MM.1S (cell line): ENCODE data around the gene ZNF684.

Experiments used
- DNase-seq: peaks from one replicate; pipeline ENCODE4 v3.0.0-alpha.2; 2015
- H2AFZ ChIP-seq: fragments of 300-600 bp; sonication (generic); 2 replicates; pipeline ENCODE4 v1.6.0; 2016; ENCODE audit warnings: antibody characterized with exemption, low read length
- H3F3A ChIP-seq: fragments of 300-600 bp; sonication (generic); 2 replicates; pipeline ENCODE4 v1.6.1; 2016; ENCODE audit warnings: mild to moderate bottlenecking, antibody characterized with exemption, low read length, moderate library complexity, mixed read lengths; ENCODE audit not compliant: insufficient read depth
- H3K27ac ChIP-seq: fragments of 300-600 bp; sonication (generic); 2 replicates; pipeline ENCODE4 v1.5.1; 2016; ENCODE audit warnings: mild to moderate bottlenecking, low read length
- H3K27me3 ChIP-seq: fragments of 300-600 bp; sonication (generic); replicated peaks from 2 replicates; pipeline ENCODE4 v1.6.0; 2016; ENCODE audit warnings: low read length; ENCODE audit not compliant: insufficient read depth
- H3K36me3 ChIP-seq: fragments of 300-600 bp; sonication (generic); replicated peaks from 2 replicates; pipeline ENCODE4 v1.6.1; 2016; ENCODE audit warnings: mild to moderate bottlenecking, low read length, mixed read lengths; ENCODE audit not compliant: insufficient read depth
- H3K4me1 ChIP-seq: fragments of 300-600 bp; sonication (generic); 2 replicates; pipeline ENCODE4 v1.6.1; 2016; ENCODE audit warnings: low read length, mixed read lengths
- H3K4me2 ChIP-seq: fragments of 300-600 bp; sonication (generic); 2 replicates; pipeline ENCODE4 v1.6.0; 2016; ENCODE audit warnings: low read depth, low read length
- H3K4me3 ChIP-seq: fragments of 300-600 bp; sonication (generic); 2 replicates; pipeline ENCODE4 v1.5.1; 2016; ENCODE audit warnings: low read length, mixed read lengths
- H3K79me2 ChIP-seq: fragments of 300-600 bp; sonication (generic); 2 replicates; pipeline ENCODE4 v1.6.1; 2016; ENCODE audit warnings: mixed run types, low read length, mixed read lengths
- H3K9ac ChIP-seq: fragments of 300-600 bp; sonication (generic); 2 replicates; pipeline ENCODE4 v1.6.1; 2016; ENCODE audit warnings: low read length, mixed read lengths
- H3K9me2 ChIP-seq: fragments of 300-600 bp; sonication (generic); replicated peaks from 2 replicates; pipeline ENCODE4 v1.6.1; 2016; ENCODE audit warnings: mild to moderate bottlenecking, low read length, mixed read lengths; ENCODE audit not compliant: insufficient read depth
- H3K9me3 ChIP-seq: fragments of 300-600 bp; sonication (generic); replicated peaks from 2 replicates; pipeline ENCODE4 v1.6.1; 2016; ENCODE audit warnings: mild to moderate bottlenecking, low read length, mixed read lengths; ENCODE audit not compliant: insufficient read depth
- H4K20me1 ChIP-seq: fragments of 300-600 bp; sonication (generic); 2 replicates; pipeline ENCODE4 v1.6.1; 2016; ENCODE audit warnings: mild to moderate bottlenecking, low read length, moderate library complexity, mixed read lengths; ENCODE audit not compliant: insufficient read depth
- EZH2 ChIP-seq: fragments of 300-600 bp; sonication (generic); optimal IDR thresholded peaks from 2 replicates; pipeline ENCODE3; 2017; ENCODE audit warnings: low read depth, mild to moderate bottlenecking, antibody characterized with exemption, low read length, mixed read lengths
- EZH2phosphoT487 ChIP-seq: fragments of 300-600 bp; sonication (generic); IDR thresholded peaks from 2 replicates; pipeline ENCODE4 v1.6.1; 2018; ENCODE audit warnings: antibody characterized with exemption, low read length
- TF ChIP-seq, protein P1 (sequence below): fragments of 300-600 bp; sonication (generic); IDR thresholded peaks from 2 replicates; pipeline ENCODE4 v1.5.1; 2016; ENCODE audit warnings: antibody characterized with exemption, low read length, mixed read lengths

Gene ZNF684

DNA sequence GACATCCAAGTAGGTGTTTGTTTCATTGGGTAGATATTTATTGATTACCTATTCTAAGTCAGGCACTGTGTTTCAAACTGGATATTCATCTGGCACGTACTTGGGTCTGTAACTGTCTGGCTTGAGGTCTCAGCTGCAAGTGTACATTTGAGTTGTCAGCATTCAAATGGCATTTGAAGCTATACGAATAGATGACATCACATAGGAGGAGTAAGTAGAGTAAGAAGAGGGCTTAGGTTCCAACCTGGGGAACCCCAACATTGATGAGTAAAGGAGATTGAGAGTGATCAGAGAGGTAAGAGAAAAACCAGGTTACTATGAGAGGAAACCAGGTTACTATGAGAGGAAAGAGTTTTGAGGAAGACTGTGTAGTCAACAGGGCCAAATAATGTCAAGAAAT, 30.7 kb downstream of the ZNF684 start:
- no peak overlapping the region for H3K9ac ChIP-seq
- no peaks in the 10 kb centered on the region for H3K79me2 ChIP-seq
- H4K20me1 ChIP-seq, result no peaks in the 10 kb centered on the region
- H3K9me2 ChIP-seq, result no peaks in the 10 kb centered on the region
- no peaks in the 10 kb centered on the region for H3K9me3 ChIP-seq
- no peaks in the 10 kb centered on the region for H3K4me1 ChIP-seq
- no peaks in the 10 kb centered on the region for H3F3A ChIP-seq
- no peak for DNase-seq
- no peak overlapping the region for H3K4me3 ChIP-seq
- TF ChIP-seq EZH2phosphoT487, result no peak
- TF ChIP-seq, protein P1, sequence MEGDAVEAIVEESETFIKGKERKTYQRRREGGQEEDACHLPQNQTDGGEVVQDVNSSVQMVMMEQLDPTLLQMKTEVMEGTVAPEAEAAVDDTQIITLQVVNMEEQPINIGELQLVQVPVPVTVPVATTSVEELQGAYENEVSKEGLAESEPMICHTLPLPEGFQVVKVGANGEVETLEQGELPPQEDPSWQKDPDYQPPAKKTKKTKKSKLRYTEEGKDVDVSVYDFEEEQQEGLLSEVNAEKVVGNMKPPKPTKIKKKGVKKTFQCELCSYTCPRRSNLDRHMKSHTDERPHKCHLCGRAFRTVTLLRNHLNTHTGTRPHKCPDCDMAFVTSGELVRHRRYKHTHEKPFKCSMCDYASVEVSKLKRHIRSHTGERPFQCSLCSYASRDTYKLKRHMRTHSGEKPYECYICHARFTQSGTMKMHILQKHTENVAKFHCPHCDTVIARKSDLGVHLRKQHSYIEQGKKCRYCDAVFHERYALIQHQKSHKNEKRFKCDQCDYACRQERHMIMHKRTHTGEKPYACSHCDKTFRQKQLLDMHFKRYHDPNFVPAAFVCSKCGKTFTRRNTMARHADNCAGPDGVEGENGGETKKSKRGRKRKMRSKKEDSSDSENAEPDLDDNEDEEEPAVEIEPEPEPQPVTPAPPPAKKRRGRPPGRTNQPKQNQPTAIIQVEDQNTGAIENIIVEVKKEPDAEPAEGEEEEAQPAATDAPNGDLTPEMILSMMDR, result no peak
- TF ChIP-seq EZH2, result no peak
- no peaks in the 10 kb centered on the region for H3K36me3 ChIP-seq
- H3K4me2 ChIP-seq, result no peak overlapping the region
- H3K27me3 ChIP-seq, result no peaks in the 10 kb centered on the region
- no peak overlapping the region for H2AFZ ChIP-seq
- H3K27ac ChIP-seq, result no peak overlapping the region

- Histone ChIP-seq H3K4me3 (no peak overlapping the region), H3K9me2 (no peaks in the 10 kb centered on the region), H4K20me1 (no peaks in the 10 kb centered on the region), H3K9me3 (no peaks in the 10 kb centered on the region), H3K27ac (no peak overlapping the region), H3K27me3 (no peaks in the 10 kb centered on the region), H3K36me3 (no peaks in the 10 kb centered on the region), H3K4me2 (no peak overlapping the region), H3K4me1 (no peaks in the 10 kb centered on the region), H3F3A (no peaks in the 10 kb centered on the region), H3K9ac (no peak overlapping the region), H2AFZ (no peak overlapping the region), H3K79me2 (no peaks in the 10 kb centered on the region)
- TF ChIP-seq, protein P1, result no peak
- no peak for TF ChIP-seq EZH2phosphoT487
- no peak for TF ChIP-seq EZH2
- no peak for DNase-seq
Observed at GRCh38 chr1:40563266-40563665, 31.8 kb downstream of the ZNF684 start.

GRCh38 chr1:40564506-40564905, 33.1 kb downstream of the ZNF684 start:
- DNase-seq, result no peak

More at GRCh38 chr1:40564506-40564905, 33.1 kb downstream of the ZNF684 start:
- Histone ChIP-seq H3K4me3 (no peak overlapping the region), H2AFZ (no peak overlapping the region), H3F3A (no peaks in the 10 kb centered on the region), H3K27ac (no peak overlapping the region), H3K9me3 (no peaks in the 10 kb centered on the region), H3K9ac (no peak overlapping the region), H3K27me3 (no peaks in the 10 kb centered on the region), H3K4me2 (no peak overlapping the region), H3K79me2 (no peaks in the 10 kb centered on the region), H3K36me3 (no peaks in the 10 kb centered on the region), H4K20me1 (no peaks in the 10 kb centered on the region), H3K9me2 (no peaks in the 10 kb centered on the region), H3K4me1 (no peaks in the 10 kb centered on the region)
- no peak for TF ChIP-seq EZH2
- no peak for TF ChIP-seq EZH2phosphoT487
- TF ChIP-seq, protein P1, result no peak
